ENCODE data around the gene ATP6V1G2.
"Not testable (repeated sequence)": the region's sequence is repeated elsewhere in the genome, so short reads cannot be mapped to it uniquely, and the experiment has no call there.

ATP6V1G2 gene

DNA sequence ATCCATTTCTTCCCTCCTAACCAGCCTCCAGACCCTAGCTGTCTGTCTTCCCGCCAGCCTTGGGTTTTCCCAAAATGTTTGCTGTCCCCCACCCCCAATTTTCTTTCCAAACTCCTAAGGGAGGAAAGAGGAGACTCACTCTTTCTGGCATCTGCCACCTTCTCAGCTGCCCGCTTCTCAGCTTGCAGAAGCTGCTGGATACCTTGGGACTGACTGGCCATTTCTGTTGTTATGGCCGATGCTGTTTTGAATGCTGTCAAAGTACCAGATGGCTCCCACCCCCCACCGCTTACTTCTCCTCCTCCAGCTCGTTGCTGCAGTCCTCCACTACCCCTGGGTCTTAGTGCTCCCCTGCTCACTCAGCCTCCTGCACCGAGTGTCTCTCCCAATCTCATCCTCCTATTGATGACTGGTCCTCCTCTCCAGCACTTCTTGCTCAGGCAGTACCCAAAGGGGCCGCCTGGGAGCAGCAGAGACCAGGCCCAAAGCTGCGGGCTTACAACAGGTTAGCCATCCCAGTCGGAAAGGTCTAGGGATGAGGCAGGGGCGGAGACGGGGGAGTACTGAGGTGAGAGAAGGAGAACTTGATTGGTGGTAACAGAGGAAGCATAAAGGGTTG, at the start of gene ATP6V1G2:
Gene ATP6V1G2 (minus strand): TSS at position 270 of the 619 bp plus-strand sequence. CDS start 49 bp downstream, at position 221.
- peak; percentile 92 for DNase-seq (ENCODE audit: low spot score)

GRCh38 chr6:31592396-31592771, 46.0 kb upstream of the ATP6V1G2 start:
- no peak for DNase-seq (ENCODE audit: low spot score)

- not testable (repeated sequence) for DNase-seq (ENCODE audit: low spot score)
These were observed 44.3 kb upstream of the ATP6V1G2 start for GRCh38 chr6:31590691-31591090.

DNA sequence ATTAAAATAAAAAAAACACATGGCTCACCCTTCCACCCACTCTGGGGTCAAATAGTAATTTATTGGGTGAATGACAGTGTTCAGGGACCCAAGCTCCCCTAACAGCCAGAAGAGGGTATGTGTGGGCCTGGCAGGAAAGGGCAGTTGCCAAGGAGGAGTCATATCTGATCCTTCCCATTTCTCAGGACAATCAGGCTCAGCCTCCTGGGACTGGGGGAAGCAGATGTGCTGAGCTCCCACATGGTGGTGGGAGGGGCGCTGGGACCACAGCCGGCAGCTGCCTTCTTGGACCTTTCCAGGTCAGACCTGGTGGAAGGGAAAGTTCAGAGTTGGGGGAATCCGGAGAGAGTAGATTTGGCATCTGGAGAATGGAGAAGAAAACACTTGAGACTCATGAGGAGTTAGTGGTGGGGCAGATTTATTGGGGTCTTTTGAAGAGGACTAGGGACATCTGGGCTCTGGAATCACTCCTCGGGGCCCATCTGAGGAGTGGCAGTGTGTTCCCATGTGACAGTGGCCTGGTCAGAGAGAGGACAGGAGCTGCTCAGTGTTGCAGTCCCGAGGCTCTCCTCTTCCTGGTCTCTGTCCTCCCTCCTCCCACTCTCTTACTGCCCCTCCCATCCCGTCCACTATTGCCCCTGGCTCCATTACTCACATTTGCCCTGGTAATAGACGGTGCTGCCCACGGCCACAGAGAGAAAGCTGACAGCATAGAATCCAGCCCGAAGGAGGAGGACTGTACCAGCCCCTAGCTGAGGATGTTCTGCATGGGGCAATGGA, 42.7 kb upstream of the ATP6V1G2 start:
- no peak for DNase-seq (ENCODE audit: low spot score)

- DNase-seq (ENCODE audit: low spot score) = no peak
These were observed 41.7 kb upstream of the ATP6V1G2 start for GRCh38 chr6:31587791-31588777.

DNA sequence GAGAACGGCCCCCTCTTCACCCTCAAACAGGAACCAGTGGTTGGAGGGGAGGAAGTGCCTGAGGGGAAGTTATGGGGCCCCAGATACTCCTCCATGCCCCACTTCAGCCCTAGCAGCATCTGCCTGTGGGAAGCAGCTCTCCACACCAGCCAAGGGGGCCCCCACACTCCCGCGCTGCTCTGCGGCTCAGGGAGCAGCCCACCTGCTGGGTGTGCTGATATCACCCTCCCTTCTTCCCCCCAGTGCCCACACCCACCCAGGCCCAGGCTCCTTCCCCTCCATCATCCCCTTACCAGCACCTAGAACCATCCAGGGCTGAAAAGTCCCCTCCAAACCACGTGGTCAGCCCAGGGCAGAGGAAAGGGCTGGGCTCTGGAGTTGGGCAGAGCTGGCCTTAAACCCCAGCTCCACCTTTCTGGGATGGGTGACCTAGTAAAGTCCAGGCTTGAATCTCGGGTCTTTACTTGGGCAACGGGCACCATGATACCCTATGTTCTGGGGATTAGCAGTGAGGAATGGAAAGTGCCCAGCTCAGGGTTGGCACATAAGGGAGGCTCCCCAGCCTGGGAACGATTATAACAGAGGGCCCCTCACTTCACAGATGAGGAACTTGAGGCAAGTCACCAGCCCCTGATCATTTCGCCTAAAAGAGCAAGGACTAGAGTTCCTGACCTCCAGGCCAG, 40.3 kb upstream of the ATP6V1G2 start:
- DNase-seq (ENCODE audit: low spot score) = no peak

GRCh38 chr6:31586008-31586407, 39.6 kb upstream of the ATP6V1G2 start, which contains the start of gene LST1:
TSS of gene LST1 (plus strand) at chr6:31586277. CDS start at chr6:31587300, 1,023 bp downstream.
- DNase-seq (ENCODE audit: low spot score) = no peak

DNA sequence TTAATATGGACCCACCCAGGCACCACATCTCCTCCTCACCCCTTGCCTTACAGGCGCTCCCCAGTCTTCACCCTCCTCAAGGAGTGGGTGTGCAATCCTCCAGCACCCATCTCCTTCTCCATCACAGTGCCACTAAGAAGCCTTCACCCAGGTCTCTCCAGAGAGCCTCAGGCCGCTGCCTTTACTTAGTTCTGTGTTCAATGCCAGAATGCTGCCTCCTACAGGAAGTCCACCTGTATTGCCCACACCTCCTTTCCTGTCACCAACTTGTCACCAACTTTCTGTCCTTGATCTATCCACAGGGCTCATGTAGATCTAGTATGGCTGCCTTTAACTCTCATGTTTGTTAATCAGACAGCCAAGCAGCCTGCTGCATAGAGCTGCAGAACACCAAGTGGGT, 39.1 kb upstream of the ATP6V1G2 start:
- DNase-seq (ENCODE audit: low spot score) = peak; percentile 22

DNA sequence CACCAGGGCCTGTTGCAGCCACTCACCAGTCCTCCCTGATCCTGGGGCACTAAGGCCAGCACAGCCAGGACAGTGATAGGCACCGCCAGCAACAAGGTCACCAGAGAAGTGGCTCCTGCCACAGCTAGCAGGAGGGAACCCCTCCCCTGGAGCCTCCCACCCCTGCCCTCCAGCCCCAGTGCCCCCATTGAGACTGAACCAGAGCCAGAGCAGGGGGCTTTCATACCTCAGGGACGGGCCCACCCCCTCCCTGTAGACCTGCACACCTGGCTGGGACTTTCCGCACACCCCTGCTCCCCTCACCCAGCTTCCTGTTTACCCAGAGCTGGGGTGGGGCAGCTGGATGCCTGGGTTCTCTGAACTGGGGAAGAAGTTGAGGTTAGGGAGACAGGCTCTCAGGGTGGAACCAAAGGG, 35.8 kb upstream of the ATP6V1G2 start, which contains the start of gene LTB:
Gene LTB (minus strand): TSS at position 195 of the 414 bp plus-strand sequence. CDS start 7 bp downstream, at position 188.
- DNase-seq (ENCODE audit: low spot score) = no peak

DNA sequence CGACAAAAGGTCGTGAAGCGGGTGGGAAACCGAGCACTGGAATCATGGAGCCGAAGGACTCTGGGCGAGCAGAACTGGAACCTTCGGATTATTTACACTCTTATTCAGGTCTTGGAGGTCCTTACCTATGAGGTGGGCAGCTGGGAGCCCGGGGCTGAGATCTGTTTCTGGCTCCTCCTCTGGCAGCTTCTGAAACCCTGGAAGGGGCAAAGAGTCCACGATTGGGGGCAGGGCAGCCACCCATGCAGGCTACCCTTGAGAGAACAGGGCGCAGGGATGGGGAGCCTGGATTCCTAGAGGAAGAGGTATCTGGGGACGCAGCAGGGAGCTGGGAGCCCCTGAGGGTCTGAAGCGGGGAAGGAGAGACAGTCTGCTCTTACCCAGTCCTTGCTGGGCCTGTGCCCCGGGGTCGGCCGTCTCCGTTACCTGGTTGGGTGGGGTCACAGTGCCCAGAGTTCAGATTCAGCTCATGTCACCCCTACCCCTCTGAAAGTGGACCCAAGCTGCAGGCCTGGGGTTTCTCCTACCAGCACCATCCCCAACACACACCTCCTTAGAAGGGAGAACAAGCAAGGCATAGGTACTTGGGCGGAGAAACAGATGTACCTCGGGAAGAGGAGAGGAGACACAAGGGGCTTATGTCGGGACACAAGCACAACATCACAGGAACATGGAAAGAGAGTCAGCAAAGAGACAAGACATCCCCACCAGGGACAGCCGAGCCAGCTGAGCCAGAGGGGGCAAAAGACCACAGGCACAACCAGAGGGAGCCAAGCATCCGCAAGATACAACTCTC, 35.2 kb upstream of the ATP6V1G2 start:
- no peak for DNase-seq (ENCODE audit: low spot score)

- DNase-seq (ENCODE audit: low spot score) = peak; percentile 62
These were observed 34.5 kb upstream of the ATP6V1G2 start for GRCh38 chr6:31580807-31581433.

DNA sequence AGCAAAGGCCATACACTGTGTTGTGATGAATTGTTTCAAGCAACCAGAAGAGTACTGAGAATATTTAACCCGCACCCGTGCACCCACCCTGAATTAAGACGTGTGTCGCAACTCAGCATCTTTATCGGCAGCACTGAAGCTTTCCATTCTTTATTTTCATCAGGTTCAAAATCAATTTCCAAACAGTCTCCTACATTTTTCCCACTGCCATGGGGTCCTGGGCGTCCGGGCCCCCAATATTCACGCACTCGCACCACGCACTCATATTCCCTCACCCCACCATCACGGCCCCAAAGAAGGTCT, 34.0 kb upstream of the ATP6V1G2 start:
- no peak for DNase-seq (ENCODE audit: low spot score)

DNA sequence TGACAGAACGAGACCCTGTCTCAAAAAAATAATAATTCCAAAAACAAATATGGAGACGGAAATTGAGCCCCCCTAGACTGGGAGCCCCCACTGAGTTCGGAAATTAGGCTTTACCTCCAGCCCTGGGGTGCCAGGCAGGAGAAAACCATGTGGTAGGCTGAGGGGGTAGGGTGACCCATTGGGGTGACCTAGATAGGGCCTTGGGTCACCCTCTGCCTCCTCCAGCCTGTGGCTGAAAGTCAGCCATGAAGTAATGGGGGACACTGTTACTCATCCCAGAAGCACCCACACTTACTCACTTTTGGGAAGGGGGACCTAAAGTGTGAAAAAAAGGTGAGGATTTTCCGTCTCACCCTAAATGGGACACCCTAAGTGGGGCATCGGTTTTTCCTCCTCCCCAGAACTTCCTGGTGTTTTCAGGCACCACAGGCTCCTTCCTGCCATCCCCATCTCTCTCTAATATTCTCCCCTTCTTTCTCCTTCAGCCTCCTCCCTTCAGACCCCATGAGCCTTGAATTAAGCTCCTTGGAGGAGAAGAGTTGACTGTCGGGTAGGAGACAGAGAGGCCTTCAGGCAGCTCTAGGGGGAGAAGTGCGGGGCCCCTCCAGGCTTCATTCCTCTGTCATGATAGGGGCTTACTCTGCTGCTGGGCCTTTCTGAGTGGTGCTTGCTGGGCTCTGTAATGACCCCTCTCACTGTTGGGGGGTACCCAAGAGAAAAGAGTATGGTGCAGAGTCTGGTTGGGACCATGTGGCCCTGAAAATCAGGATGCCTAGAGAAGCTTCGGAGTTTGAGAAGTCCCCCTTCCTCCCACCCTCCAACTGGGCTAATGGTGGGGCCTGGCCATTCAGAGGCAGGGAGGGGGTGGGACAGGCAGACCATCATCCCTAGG, 33.4 kb upstream of the ATP6V1G2 start:
- no peak for DNase-seq (ENCODE audit: low spot score)

GRCh38 chr6:31579119-31579505, 32.7 kb upstream of the ATP6V1G2 start:
- no peak for DNase-seq (ENCODE audit: low spot score)

GRCh38 chr6:31578184-31579118, 32.0 kb upstream of the ATP6V1G2 start:
- peak; percentile 46 for DNase-seq (ENCODE audit: low spot score)

- DNase-seq (ENCODE audit: low spot score) = no peak
These were observed 31.2 kb upstream of the ATP6V1G2 start for GRCh38 chr6:31577579-31577966.

DNA sequence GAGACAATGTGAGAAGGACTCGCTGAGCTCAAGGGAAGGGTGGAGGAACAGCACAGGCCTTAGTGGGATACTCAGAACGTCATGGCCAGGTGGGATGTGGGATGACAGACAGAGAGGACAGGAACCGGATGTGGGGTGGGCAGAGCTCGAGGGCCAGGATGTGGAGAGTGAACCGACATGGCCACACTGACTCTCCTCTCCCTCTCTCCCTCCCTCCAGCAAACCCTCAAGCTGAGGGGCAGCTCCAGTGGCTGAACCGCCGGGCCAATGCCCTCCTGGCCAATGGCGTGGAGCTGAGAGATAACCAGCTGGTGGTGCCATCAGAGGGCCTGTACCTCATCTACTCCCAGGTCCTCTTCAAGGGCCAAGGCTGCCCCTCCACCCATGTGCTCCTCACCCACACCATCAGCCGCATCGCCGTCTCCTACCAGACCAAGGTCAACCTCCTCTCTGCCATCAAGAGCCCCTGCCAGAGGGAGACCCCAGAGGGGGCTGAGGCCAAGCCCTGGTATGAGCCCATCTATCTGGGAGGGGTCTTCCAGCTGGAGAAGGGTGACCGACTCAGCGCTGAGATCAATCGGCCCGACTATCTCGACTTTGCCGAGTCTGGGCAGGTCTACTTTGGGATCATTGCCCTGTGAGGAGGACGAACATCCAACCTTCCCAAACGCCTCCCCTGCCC, 30.6 kb upstream of the ATP6V1G2 start:
- DNase-seq (ENCODE audit: low spot score) = no peak

Measured in SW480 (cell line).